ENCODE data around the gene FFAR3. TPM values are rescaled to one million over a fixed set of nuclear protein-coding genes. Genes with fewer than 3 reads are reported as not detected.
"Not testable (repeated sequence)": the region's sequence is repeated elsewhere in the genome, so short reads cannot be mapped to it uniquely, and the experiment has no call there.

FFAR3 gene
- total RNA-seq, 1 experiment from 2014 or later, result not detected

DNA sequence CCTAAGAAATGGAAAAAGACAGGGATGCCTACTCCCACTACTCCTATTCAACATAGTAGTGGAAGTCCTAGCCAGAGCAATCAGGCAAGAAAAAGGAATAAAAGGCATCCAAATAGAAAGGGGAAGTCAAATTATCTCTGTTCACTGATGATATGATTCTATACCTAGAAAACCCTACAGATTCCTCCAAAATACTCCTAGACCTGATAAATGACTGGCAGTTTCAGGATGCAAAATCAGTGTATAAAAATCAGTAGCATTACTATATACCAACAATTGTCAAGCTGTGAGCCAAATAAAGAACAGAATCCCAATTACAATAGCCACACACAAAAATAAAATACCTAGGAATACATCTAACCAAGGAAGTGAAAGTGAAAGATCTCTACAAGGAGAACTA lies 11.3 kb downstream of the FFAR3 start:
- Histone ChIP-seq H4K20me1 (ENCODE audit: low read length) (no peaks in the 10 kb centered on the region), H3K9me2 (replicated peaks; ENCODE audit: low read length) (no peaks in the 10 kb centered on the region), H3K4me2 (ENCODE audit: low read length) (no peak overlapping the region), H3K9me3 (ENCODE audit: low read length) (no peaks in the 10 kb centered on the region), H3K27me3 (ENCODE audit: low read length) (0 out of 2 replicates have a peak, but pooled peaks cover 6% of the 10 kb centered on the region), H3K4me1 (ENCODE audit: insufficient read depth, low read length) (no peaks in the 10 kb centered on the region), H3K27ac (ENCODE audit: low read length) (no peak overlapping the region), H2AFZ (ENCODE audit: low read length) (no peak overlapping the region), H3F3A (ENCODE audit: low read length, unreplicated experiment) (no peaks in the 10 kb centered on the region), H3K79me2 (ENCODE audit: low read length) (no peaks in the 10 kb centered on the region), H3K36me3 (ENCODE audit: low read depth, low read length) (no peaks in the 10 kb centered on the region), H3K9ac (ENCODE audit: low read length) (no peak overlapping the region), H3K4me3 (ENCODE audit: low read length) (no peak overlapping the region)
- intact Hi-C loops (cut with micrococcal nuclease), result no loop called here
- ChIA-PET POLR2A (ENCODE audit: unreplicated experiment) (no interaction called here), CTCF (no interaction called here)
- no peak for TF ChIP-seq EZH2phosphoT487 (IDR thresholded peaks at IDR 0.05; ENCODE audit: borderline replicate concordance, low read length)
- BruUV-seq (replicated peaks), result no TSS peak
- DNase-seq, result no peak
- ATAC-seq, result no peak

DNA sequence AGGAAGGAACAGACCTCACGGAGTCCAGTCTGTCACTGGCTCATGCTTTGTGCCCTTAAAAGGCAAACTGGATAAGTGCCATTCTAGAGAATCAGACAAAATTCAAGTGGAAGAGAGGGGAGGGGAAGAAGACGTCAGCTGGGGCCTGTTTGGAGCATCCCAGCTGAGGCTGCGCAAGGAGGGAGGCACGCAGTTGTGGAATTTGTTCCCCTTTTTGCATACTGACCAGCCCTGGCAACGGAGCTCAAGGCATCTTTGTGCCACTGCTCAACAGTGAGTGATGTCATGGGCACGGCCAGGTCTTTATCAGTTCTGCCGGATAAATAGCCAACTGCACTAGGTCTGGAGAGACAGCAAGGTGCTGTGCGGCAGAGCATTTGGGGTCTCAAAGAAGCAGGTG lies 12.5 kb downstream of the FFAR3 start, which contains the start of gene GPR42:
TSS of gene GPR42 (plus strand) at position 347 of the 400 bp plus-strand sequence. CDS start 292 bp downstream, outside the sequence.
- Histone ChIP-seq H3K4me3 (ENCODE audit: low read length) (no peak within 1 kb of the TSS), H3F3A (ENCODE audit: low read length, unreplicated experiment) (no peaks in the 10 kb centered on the region), H2AFZ (ENCODE audit: low read length) (no peak within 1 kb of the TSS), H3K9me2 (replicated peaks; ENCODE audit: low read length) (no peaks in the 10 kb centered on the region), H3K4me2 (ENCODE audit: low read length) (no peak within 1 kb of the TSS), H3K36me3 (ENCODE audit: low read depth, low read length) (no peaks in the 10 kb centered on the region), H3K27me3 (ENCODE audit: low read length) (peaks cover 6% of the 10 kb centered on the region; the same call in 1 of the 2 replicates), H3K9ac (ENCODE audit: low read length) (no peak within 1 kb of the TSS), H3K27ac (ENCODE audit: low read length) (no peak within 1 kb of the TSS), H3K4me1 (ENCODE audit: insufficient read depth, low read length) (no peaks in the 10 kb centered on the region), H4K20me1 (ENCODE audit: low read length) (no peaks in the 10 kb centered on the region), H3K79me2 (ENCODE audit: low read length) (no peaks in the 10 kb centered on the region), H3K9me3 (ENCODE audit: low read length) (no peaks in the 10 kb centered on the region)
- TF ChIP-seq EZH2 (IDR thresholded peaks at IDR 0.05; ENCODE audit: low read length, unreplicated experiment), result no peak
- no peak for TF ChIP-seq EZH2phosphoT487 (IDR thresholded peaks at IDR 0.05; ENCODE audit: borderline replicate concordance, low read length)
- TF ChIP-seq, protein P1, sequence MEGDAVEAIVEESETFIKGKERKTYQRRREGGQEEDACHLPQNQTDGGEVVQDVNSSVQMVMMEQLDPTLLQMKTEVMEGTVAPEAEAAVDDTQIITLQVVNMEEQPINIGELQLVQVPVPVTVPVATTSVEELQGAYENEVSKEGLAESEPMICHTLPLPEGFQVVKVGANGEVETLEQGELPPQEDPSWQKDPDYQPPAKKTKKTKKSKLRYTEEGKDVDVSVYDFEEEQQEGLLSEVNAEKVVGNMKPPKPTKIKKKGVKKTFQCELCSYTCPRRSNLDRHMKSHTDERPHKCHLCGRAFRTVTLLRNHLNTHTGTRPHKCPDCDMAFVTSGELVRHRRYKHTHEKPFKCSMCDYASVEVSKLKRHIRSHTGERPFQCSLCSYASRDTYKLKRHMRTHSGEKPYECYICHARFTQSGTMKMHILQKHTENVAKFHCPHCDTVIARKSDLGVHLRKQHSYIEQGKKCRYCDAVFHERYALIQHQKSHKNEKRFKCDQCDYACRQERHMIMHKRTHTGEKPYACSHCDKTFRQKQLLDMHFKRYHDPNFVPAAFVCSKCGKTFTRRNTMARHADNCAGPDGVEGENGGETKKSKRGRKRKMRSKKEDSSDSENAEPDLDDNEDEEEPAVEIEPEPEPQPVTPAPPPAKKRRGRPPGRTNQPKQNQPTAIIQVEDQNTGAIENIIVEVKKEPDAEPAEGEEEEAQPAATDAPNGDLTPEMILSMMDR (conservative IDR thresholded peaks at IDR 0.05; ENCODE audit: low read depth, low read length), result no peak
- no peak for DNase-seq
- intact Hi-C loops (cut with micrococcal nuclease), result no loop called here
- CTCF ChIA-PET, result no interaction called here
- BruUV-seq (replicated peaks), result no TSS peak
- ATAC-seq, result no peak
- POLR2A ChIA-PET (ENCODE audit: unreplicated experiment), result no interaction called here

DNA sequence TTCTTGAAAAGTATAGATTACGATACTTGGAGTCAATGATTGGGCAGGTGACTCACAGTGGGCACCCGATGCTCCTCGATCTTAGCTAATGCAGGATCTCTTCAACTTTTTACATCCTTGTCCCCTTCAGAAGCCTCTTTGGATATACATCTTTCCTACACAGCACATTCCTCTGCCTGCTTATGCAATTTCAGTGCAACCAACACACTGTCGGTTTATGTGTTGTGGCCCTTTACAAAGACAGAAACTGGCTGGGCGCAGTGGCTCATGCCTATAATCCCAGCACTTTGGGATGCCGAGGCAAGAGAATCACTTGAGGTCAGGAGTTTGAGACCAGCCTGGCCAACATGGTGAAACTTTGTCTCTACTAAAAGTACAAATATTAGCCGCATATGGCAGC lies 15.2 kb downstream of the FFAR3 start:
- POLR2A ChIA-PET (ENCODE audit: unreplicated experiment), result no interaction called here
- no peaks in the 10 kb centered on the region for H3F3A ChIP-seq (ENCODE audit: low read length, unreplicated experiment)
- TF ChIP-seq EZH2phosphoT487 (IDR thresholded peaks at IDR 0.05; ENCODE audit: borderline replicate concordance, low read length) (no peak), EZH2 (IDR thresholded peaks at IDR 0.05; ENCODE audit: low read length, unreplicated experiment) (no peak)
- TF ChIP-seq, protein P1 (conservative IDR thresholded peaks at IDR 0.05; ENCODE audit: low read depth, low read length), result no peak
- no peaks in the 10 kb centered on the region for H3K9me3 ChIP-seq (ENCODE audit: low read length)
- intact Hi-C loops (cut with micrococcal nuclease), result no loop called here
- H3K9me2 ChIP-seq (replicated peaks; ENCODE audit: low read length), result no peaks in the 10 kb centered on the region
- no peak overlapping the region for H2AFZ ChIP-seq (ENCODE audit: low read length)
- CTCF ChIA-PET, result no interaction called here
- no peak for DNase-seq
- no peaks in the 10 kb centered on the region for H4K20me1 ChIP-seq (ENCODE audit: low read length)
- H3K27ac ChIP-seq (ENCODE audit: low read length), result no peak overlapping the region
- H3K79me2 ChIP-seq (ENCODE audit: low read length), result no peaks in the 10 kb centered on the region
- peaks cover 6% of the 10 kb centered on the region; the same call in 1 of the 2 replicates for H3K27me3 ChIP-seq (ENCODE audit: low read length)
- no TSS peak for BruUV-seq (replicated peaks)
- no peaks in the 10 kb centered on the region for H3K36me3 ChIP-seq (ENCODE audit: low read depth, low read length)
- ATAC-seq, result no peak
- H3K9ac ChIP-seq (ENCODE audit: low read length), result no peak overlapping the region
- H3K4me3 ChIP-seq (ENCODE audit: low read length), result no peak overlapping the region
- no peak overlapping the region for H3K4me2 ChIP-seq (ENCODE audit: low read length)
- H3K4me1 ChIP-seq (ENCODE audit: insufficient read depth, low read length), result no peaks in the 10 kb centered on the region

DNA sequence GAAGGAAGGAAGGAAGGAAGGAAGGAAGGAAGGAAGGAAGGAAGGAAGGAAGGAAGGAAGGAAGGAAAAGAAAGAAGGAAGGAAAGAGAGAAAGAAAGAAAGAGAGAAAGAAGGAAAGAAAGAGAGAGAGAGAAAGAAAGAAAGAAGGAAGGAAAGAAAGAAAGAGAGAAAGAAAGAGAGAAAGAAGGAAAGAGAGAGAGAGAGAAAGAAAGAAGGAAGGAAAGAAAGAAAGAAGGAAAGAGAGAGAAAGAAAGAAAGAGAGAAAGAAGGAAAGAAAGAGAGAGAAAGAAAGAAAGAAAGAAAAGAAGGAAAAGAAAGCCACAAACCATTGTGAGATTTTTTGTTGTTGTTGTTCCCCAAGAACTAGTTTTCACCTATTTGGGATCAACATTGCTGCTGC lies 15.8 kb downstream of the FFAR3 start:
- H3K4me2 ChIP-seq (ENCODE audit: low read length); CTCF ChIA-PET; H4K20me1 ChIP-seq (ENCODE audit: low read length); H3K4me1 ChIP-seq (ENCODE audit: insufficient read depth, low read length); H3K9ac ChIP-seq (ENCODE audit: low read length); H3K27me3 ChIP-seq (ENCODE audit: low read length); H3K4me3 ChIP-seq (ENCODE audit: low read length); H3K36me3 ChIP-seq (ENCODE audit: low read depth, low read length); DNase-seq; H3K9me3 ChIP-seq (ENCODE audit: low read length); ATAC-seq; POLR2A ChIA-PET (ENCODE audit: unreplicated experiment); H3K9me2 ChIP-seq (replicated peaks; ENCODE audit: low read length); H3F3A ChIP-seq (ENCODE audit: low read length, unreplicated experiment); BruUV-seq (replicated peaks); intact Hi-C loops (cut with micrococcal nuclease); H2AFZ ChIP-seq (ENCODE audit: low read length); H3K27ac ChIP-seq (ENCODE audit: low read length); H3K79me2 ChIP-seq (ENCODE audit: low read length): not testable (repeated sequence)
